ENCODE results near the gene AMN1.
A peak's percentile ranks its signal among the peaks of the same experiment; 100 is the strongest.

The AMN1 gene

GRCh38 chr12:31627456-31628054 lies 101.3 kb downstream of the AMN1 start:
- no peak for DNase-seq

GRCh38 chr12:31626270-31626995 lies 102.4 kb downstream of the AMN1 start:
- DNase-seq, result peak in 1 of 2 donors; percentile 28

GRCh38 chr12:31622038-31622437 lies 106.8 kb downstream of the AMN1 start:
- no peak for DNase-seq

Data from inflammatory macrophage treated with lipopolysaccharide for 1 hour (primary cell).